Activated naive CD8-positive, alpha-beta T cell treated with anti-CD3 and anti-CD28 coated beads, Interleukin-2, amount 50 U/mL, for 16 hours (primary cell): Measurements from ENCODE around the gene STAB1.

ENCODE experiments used
- DNase-seq: peaks from one replicate; pipeline ENCODE4 v3.0.0-alpha.2; 2020; ENCODE audit warnings: low read depth, low spot score

Gene STAB1, protein sequence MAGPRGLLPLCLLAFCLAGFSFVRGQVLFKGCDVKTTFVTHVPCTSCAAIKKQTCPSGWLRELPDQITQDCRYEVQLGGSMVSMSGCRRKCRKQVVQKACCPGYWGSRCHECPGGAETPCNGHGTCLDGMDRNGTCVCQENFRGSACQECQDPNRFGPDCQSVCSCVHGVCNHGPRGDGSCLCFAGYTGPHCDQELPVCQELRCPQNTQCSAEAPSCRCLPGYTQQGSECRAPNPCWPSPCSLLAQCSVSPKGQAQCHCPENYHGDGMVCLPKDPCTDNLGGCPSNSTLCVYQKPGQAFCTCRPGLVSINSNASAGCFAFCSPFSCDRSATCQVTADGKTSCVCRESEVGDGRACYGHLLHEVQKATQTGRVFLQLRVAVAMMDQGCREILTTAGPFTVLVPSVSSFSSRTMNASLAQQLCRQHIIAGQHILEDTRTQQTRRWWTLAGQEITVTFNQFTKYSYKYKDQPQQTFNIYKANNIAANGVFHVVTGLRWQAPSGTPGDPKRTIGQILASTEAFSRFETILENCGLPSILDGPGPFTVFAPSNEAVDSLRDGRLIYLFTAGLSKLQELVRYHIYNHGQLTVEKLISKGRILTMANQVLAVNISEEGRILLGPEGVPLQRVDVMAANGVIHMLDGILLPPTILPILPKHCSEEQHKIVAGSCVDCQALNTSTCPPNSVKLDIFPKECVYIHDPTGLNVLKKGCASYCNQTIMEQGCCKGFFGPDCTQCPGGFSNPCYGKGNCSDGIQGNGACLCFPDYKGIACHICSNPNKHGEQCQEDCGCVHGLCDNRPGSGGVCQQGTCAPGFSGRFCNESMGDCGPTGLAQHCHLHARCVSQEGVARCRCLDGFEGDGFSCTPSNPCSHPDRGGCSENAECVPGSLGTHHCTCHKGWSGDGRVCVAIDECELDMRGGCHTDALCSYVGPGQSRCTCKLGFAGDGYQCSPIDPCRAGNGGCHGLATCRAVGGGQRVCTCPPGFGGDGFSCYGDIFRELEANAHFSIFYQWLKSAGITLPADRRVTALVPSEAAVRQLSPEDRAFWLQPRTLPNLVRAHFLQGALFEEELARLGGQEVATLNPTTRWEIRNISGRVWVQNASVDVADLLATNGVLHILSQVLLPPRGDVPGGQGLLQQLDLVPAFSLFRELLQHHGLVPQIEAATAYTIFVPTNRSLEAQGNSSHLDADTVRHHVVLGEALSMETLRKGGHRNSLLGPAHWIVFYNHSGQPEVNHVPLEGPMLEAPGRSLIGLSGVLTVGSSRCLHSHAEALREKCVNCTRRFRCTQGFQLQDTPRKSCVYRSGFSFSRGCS (N-terminal part only)

DNA sequence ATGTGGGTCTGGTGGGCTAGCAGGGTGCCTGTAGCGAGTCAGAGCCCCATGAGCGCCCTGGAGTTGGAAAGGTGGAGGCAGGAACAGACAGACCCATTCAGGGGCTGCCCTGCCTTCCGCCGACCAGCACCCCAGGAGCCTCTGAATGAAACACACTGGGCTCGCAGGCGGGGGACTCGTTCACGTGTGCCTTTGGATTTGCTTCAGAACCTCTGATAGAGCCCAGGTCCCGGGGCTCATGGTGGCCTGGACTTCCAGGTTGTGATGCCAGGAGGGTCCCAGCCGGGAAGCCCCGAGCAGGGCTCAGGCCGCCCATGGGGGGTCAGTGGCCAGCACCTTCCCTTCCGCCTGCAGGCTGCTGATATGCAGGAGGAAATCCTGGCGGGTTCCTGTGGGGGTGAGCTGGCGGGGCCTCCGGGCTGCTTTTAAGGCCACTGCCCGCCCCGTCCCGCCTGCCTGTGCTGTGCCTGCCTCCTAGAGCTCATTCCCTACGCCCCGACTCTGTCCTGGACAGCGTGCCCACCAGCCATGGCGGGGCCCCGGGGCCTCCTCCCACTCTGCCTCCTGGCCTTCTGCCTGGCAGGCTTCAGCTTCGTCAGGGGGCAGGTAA, at the start of gene STAB1:
STAB1 (plus strand) TSS at position 453 of the 610 bp plus-strand sequence; CDS start at position 529, 76 bp downstream.
- DNase-seq = no peak

GRCh38 chr3:52446042-52446441, 49.1 kb upstream of the STAB1 start:
- no peak for DNase-seq

DNA sequence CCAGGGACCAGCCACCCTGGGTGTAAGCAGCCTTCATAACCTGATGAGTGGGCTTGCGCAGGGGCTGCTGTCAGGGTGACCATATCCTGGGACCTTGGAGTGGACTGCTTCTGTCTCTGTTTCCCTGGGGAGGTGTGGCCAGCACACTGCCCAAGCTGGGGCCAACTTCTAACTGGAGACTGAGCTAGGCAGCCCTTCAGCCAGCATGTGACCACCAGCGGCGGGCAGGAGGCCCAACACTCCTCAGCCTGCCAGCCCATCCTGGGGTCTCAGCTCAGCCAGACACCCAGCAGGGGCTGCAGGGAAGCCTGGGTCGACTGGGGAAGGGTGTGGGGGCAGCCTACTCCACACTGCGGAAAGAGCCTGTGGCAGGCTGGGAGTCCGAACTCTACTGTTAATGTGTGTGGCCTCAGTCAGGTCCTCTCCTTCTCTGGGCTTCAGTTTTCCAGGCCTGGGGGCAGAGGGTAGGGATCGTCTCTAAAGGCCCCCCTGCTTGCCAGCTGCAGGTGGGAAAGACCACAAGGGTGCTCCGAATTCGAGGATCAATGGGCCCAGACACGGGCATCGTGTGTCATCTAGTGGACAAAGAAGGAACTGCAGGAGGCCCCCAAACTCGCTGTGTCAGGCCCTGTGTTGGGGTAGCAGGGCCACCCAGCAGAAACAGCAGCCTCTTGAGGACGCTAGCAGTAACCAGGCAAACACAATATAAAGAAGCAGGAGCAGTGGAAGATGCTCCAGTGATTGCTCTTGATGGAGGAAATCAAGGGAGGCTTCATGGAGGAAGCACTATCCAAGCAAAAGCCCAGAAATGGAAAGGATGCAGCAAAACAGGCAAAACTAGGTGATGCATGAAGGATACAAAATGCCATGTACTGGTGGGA, 48.3 kb upstream of the STAB1 start:
- peak; percentile 42 for DNase-seq

GRCh38 chr3:52447512-52448355, 47.4 kb upstream of the STAB1 start:
- DNase-seq = no peak

GRCh38 chr3:52450489-52451236, 44.5 kb upstream of the STAB1 start:
- no peak for DNase-seq

GRCh38 chr3:52451237-52452083, 43.7 kb upstream of the STAB1 start:
- no peak for DNase-seq

GRCh38 chr3:52452126-52452525, 43.0 kb upstream of the STAB1 start:
- no peak for DNase-seq

GRCh38 chr3:52452570-52453221, 42.4 kb upstream of the STAB1 start:
- no peak for DNase-seq

- no peak for DNase-seq
Observed at GRCh38 chr3:52453496-52454249, 41.5 kb upstream of the STAB1 start, which contains the start of gene TNNC1. TSS of gene TNNC1 (minus strand) at chr3:52454041. CDS start at chr3:52454015, 26 bp downstream.

- DNase-seq = no peak
Observed at GRCh38 chr3:52454250-52454937, 40.7 kb upstream of the STAB1 start.

GRCh38 chr3:52454938-52455282, 40.2 kb upstream of the STAB1 start:
- no peak for DNase-seq

GRCh38 chr3:52455283-52456168, 39.6 kb upstream of the STAB1 start, which contains the start of gene NISCH:
TSS of gene NISCH (plus strand) at chr3:52455604. CDS start at chr3:52455642, 38 bp downstream.
- DNase-seq = peak; percentile 93

DNA sequence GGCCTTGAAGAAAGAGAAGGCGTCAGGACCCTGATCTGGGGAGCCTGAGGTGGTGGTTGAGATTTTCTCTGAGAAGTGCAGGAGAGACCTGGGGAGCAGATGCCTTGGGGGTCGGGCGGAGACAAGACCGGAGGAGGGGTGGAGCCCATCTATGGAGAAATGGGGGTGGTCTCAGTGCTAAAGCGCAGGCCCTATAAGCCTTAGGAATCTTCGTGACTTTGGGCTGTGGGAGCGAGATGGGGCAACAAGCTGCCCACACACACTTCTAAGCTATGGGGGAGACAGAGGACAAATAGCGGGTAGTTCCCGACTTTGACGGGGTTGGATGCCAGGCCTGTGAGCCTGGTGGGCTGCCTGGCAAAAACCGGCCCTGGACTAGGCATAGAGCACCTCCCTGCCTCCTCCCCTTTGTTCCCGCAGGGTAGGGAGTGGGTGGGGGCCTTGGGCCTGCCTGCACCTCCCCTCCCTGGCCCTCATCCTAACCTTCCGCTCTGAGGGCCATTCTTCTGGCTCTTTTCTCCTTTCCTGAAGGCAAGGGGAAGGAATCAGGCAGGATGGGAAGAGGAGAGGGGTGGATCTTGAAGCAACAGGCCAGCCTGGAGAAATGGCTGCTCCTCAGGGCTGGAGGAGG, 38.9 kb upstream of the STAB1 start:
- no peak for DNase-seq

- no peak for DNase-seq
Observed at GRCh38 chr3:52456800-52457183, 38.3 kb upstream of the STAB1 start.
